HG03039 (cell line): Measurements from ENCODE around the gene FOXJ1.
A peak's percentile ranks its signal among the peaks of the same experiment; 100 is the strongest.

ENCODE experiments used
- ATAC-seq: cut with Tn5 transposase; IDR thresholded peaks from one replicate; pipeline ENCODE4 v1.9.1; 2021; ENCODE audit warnings: mild to moderate bottlenecking, moderate library complexity; ENCODE audit not compliant: unreplicated experiment

FOXJ1 gene

GRCh38 chr17:76142585-76143041 lies 1.6 kb upstream of the FOXJ1 start:
- no peak for ATAC-seq

- ATAC-seq = no peak
Observed at GRCh38 chr17:76142039-76142584, 1.1 kb upstream of the FOXJ1 start.

GRCh38 chr17:76140661-76141211 lies 309 bp downstream of the FOXJ1 start:
- peak; percentile 8 for ATAC-seq

DNA sequence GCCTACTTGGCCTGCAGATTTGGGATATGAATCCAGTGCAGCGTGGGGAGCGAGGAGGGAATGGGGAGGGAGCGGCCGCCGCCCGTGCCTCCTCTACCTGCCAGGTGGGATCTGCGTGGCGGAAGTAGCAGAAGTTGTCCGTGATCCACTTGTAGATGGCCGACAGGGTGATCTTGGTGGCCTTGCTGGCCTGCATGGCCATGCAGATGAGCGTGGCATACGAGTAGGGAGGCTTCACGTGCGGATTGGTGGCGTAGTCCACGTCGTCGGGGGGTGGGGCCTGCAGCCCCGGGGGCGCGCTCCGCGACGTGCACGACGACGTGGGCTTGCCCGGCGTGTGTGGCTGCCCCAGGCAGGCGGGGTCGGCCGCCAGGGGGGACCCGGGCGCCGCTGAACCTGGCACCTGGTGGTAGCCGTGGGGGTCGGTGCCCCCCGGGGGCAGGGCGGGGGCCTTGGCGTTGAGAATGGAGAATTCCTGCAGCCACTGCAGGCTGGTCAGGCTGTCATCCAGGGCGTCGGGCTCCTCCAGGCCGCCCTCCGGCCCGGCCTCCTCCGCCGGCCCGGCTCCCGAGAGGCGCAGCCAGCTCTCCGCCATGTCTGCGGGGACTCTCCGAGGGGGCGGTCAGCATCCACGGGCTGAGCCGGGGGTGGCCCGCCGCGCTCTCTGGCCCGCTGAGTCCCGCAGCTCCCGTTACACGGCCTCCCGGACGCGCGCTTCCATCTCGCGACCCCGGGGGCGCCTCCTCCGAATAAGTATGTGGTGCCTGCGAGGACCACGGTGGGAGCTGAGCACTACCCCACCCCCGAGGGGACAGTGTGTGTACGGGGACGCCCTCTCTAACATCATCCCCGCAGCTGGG lies 1.0 kb downstream of the FOXJ1 start:
- ATAC-seq = no peak

DNA sequence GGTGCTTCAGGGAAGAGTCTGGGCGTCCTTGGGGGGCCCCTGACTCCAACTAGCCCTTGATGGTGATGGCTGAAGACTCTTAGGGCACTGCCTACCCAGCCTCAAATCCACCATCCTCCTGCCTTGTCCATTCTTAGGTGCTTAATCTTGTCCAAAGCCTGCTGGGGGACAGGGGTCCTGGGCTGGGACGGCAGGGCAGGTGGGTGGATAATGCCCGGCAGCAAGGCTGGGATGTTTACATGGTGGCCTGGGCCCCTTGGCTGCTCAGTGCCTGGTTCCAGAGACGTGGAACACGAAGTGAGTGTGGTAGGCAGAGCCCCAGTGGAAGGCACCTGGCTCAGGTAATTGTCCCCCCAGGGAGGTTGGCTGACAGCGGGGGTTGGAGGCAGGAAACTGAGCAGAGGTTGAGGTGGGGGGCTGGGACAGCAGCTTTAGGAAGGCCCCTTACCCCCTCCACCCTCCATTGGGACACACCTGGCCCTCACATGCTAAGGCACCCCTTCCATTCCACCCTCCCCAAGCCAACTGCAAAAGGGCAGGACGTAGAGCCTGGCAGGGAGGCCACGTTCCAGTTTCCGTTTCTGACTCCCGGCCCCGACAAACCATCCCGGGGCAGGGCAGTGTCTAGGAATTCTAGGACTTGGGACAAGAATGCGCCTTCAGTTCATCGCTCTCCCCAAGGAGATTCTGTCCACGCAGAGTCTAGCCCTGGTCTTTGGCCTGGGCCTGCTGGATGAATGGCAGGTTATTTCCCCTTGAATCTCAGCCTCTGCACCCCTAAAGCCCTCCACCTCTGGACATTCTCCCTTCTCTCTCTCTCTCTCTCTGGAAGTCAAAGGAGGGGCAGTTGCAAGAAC lies 1.9 kb downstream of the FOXJ1 start:
- ATAC-seq = no peak

DNA sequence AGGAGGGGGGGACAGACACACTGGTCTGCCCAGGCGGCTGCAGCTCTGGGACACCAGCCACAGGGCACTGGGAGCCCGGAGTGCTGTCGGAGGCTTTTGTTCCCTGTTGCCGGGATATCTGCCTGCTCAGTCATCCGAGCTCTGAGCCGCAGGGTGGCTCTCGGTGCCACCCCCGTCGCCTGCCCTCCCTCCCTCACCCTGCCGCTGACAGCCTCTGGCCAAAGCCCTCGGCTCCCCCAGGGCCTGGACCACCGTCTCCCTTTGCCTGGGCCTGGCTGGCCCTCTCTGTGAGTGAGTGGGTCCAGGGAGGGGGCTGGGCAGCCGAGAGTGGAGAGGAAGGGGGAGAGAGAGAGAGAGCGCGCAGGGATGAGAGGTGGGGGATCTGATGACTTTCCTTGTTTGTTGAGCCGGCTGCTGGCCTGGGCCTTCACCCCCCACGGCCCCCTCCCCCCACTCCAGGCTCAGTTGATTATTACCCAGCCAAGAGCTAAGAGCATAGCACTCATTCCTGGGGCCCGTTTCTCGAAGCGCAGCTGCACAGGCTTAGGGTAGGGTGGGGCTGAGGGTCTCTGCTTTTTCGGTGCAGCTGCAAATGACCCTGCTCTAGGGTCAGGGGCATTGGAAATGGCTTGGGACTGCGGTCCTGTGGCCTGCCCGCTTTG lies 2.7 kb downstream of the FOXJ1 start:
- ATAC-seq = no peak

DNA sequence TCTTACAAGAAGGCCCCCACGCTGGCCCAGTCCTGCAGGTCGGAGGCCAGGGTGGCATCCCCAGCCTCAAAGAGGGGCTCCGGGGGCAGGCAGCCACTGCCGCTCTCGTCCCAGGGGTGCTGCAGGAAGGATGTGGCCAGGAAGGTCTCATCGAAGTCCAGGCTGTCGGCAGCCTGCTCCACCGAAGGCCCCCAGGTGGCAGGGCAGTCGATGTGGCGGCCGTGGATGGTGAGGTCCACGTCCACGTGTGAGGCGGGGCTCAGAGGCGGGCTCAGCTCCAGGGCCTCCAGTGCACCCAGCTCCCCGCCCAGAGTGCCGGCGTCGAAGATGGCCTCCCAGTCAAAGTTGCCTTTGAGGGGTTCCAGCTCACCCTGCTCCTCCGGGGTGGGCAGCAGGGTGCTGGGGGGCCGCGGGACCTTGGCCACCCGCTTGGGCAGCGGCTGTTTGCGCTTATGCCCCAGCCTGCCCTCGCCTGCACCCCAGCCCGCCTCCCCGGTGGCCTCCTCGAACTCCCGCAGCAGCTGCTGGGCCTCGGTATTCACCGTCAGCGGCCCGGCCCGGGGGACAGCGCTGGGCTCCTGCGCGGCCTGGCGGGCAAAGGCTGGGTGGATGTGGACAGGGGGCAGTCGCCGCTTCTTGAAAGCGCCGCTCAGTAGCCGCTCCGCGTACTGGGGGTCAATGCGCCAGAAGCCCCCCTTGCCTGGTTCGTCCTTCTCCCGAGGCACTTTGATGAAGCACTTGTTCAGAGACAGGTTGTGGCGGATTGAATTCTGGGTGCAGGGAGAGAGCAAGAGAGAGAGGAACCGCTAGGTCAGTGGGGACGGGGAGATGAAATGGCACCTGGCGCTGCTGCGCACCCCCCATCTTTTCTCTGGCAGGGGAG lies 3.5 kb downstream of the FOXJ1 start:
- ATAC-seq = no peak

- no peak for ATAC-seq
Observed at GRCh38 chr17:76137001-76137350, 4.1 kb downstream of the FOXJ1 start.

- no peak for ATAC-seq
Observed at GRCh38 chr17:76136276-76137000, 4.6 kb downstream of the FOXJ1 start.

DNA sequence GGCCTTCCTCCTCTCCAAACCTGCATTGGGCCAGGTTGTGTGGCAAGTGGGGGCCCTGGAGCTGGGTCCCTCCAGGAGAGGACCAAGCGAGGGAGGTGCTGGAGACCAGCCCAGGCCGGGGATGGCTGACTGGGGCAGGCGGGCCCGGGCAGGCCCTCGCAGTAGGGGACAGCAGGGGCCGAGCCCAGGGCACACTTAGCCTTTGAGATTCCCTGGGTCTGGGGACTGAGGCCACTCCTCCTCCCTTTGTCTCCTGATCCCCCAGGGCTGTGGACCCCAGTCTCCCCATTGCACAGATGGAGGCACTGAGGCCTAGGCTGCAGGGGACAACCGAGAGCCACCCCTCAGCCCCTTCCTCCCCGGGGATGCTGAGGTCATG lies 5.2 kb downstream of the FOXJ1 start:
- no peak for ATAC-seq

DNA sequence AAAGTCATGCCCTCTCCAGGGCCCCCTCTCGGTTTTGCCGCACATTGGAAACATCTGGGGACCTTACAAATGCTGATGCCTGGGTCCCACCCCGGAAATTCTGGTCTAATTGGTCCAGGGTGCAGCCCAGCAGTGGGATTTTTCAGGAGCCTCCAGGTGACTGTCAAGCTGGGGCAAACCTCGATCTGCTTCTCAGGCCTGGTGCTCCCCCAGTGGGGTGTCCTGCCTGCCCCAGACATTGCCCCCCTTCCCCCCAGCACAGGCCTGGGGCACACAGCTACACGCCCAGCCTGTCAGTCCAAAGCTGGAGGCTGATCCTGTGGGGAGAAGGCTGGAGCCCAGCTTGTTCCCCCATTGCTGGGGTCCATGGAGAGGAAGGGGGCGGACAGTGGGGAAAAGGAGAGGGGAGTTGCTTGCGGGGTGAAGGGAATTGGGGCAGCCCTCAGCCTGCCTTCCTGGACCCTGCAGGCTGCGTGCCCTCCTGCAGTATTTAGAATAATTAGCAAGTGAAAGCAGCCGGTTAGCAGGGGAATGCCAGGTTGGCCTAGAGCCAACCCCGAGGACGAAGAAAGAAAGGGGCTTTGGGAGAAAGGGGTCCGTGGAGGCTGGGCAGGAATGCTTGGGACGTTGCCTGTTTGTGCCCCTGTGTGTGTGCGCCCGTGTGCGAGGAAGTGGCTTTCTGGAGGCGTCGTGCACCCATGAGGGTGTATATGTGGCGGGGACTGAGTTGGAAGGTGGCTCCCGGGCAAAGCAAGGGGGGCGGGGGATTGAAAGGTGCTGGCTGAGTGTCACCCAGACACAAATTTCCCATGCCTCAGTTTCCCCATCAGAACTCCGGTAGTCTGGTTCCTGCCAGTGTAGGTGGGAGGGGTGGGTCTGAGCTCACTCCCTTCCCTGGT lies 5.9 kb downstream of the FOXJ1 start:
- ATAC-seq = no peak

GRCh38 chr17:76132574-76133338 lies 8.3 kb downstream of the FOXJ1 start:
- no peak for ATAC-seq

- ATAC-seq = no peak
Observed at GRCh38 chr17:76131692-76132573, 9.1 kb downstream of the FOXJ1 start.

GRCh38 chr17:76131051-76131691 lies 9.9 kb downstream of the FOXJ1 start:
- ATAC-seq = no peak

- no peak for ATAC-seq
Observed at GRCh38 chr17:76130473-76130872, 10.6 kb downstream of the FOXJ1 start.

DNA sequence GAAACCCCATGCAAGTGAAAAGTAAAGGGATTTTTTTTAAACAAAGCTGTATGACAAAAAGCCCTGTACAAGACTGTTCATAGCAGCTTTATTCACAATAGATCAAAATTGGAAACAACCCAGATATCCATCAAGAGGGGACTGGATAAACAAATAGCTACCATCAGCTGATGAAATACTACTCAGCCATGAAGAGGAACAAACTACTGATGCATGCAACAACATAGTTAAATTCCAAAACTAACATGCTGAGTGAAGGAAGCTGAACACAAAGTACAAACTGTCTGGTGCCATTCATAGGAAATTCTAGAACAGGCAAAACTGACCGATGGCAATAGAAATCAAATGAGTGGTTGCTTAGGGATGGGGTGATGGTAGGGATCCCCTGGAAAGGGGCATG lies 15.1 kb downstream of the FOXJ1 start:
- no peak for ATAC-seq
